Measurements from ENCODE around the gene ADAMTS6.

ADAMTS6 gene

GRCh38 chr5:65299861-65300260, 181.9 kb downstream of the ADAMTS6 start:
- FAIRE-seq (no peak), DNase-seq (ENCODE audit: extremely low spot score, insufficient read length, low read depth) (no peak)

GRCh38 chr5:65296067-65296466, 185.7 kb downstream of the ADAMTS6 start:
- DNase-seq (ENCODE audit: extremely low spot score, insufficient read length, low read depth), result no peak
- FAIRE-seq, result no peak

- FAIRE-seq, result no peak
Observed at GRCh38 chr5:65292196-65292595, 189.5 kb downstream of the ADAMTS6 start.

GRCh38 chr5:65290677-65291076, 191.0 kb downstream of the ADAMTS6 start:
- no peak for FAIRE-seq
- no peak for DNase-seq (ENCODE audit: extremely low spot score, insufficient read length, low read depth)

More at GRCh38 chr5:65292196-65292595, 189.5 kb downstream of the ADAMTS6 start:
- DNase-seq (ENCODE audit: extremely low spot score, insufficient read length, low read depth), result no peak

GRCh38 chr5:65288657-65289056, 193.1 kb downstream of the ADAMTS6 start:
- DNase-seq (ENCODE audit: extremely low spot score, insufficient read length, low read depth) (no peak), FAIRE-seq (no peak)

- no peak for FAIRE-seq
- DNase-seq (ENCODE audit: extremely low spot score, insufficient read length, low read depth), result no peak
Observed at GRCh38 chr5:65279603-65280002, 202.1 kb downstream of the ADAMTS6 start.

GRCh38 chr5:65276178-65276890, 205.4 kb downstream of the ADAMTS6 start:
- DNase-seq (ENCODE audit: extremely low spot score, insufficient read length, low read depth) (no peak), FAIRE-seq (no peak)

GRCh38 chr5:65271906-65272305, 209.8 kb downstream of the ADAMTS6 start:
- DNase-seq (ENCODE audit: extremely low spot score, insufficient read length, low read depth) (no peak), FAIRE-seq (no peak)

GRCh38 chr5:65268525-65268924, 213.2 kb downstream of the ADAMTS6 start:
- no peak for FAIRE-seq
- DNase-seq (ENCODE audit: extremely low spot score, insufficient read length, low read depth), result no peak

- DNase-seq (ENCODE audit: extremely low spot score, insufficient read length, low read depth) (no peak), FAIRE-seq (no peak)
Observed at GRCh38 chr5:65264420-65264819, 217.3 kb downstream of the ADAMTS6 start.

- DNase-seq (ENCODE audit: extremely low spot score, insufficient read length, low read depth) (no peak), FAIRE-seq (no peak)
Observed at GRCh38 chr5:65263321-65263720, 218.4 kb downstream of the ADAMTS6 start.

- DNase-seq (ENCODE audit: extremely low spot score, insufficient read length, low read depth) (no peak), FAIRE-seq (no peak)
Observed at GRCh38 chr5:65262649-65263059, 219.1 kb downstream of the ADAMTS6 start.

- no peak for DNase-seq (ENCODE audit: extremely low spot score, insufficient read length, low read depth)
- no peak for FAIRE-seq
Observed at GRCh38 chr5:65262096-65262495, 219.6 kb downstream of the ADAMTS6 start.

- FAIRE-seq (no peak), DNase-seq (ENCODE audit: extremely low spot score, insufficient read length, low read depth) (no peak)
Observed at GRCh38 chr5:65261499-65261898, 220.2 kb downstream of the ADAMTS6 start.

GRCh38 chr5:65255294-65255693, 226.4 kb downstream of the ADAMTS6 start:
- no peak for FAIRE-seq
- no peak for DNase-seq (ENCODE audit: extremely low spot score, insufficient read length, low read depth)

GRCh38 chr5:65252977-65253376, 228.7 kb downstream of the ADAMTS6 start:
- FAIRE-seq, result no peak
- no peak for DNase-seq (ENCODE audit: extremely low spot score, insufficient read length, low read depth)

GRCh38 chr5:65248896-65249295, 232.8 kb downstream of the ADAMTS6 start:
- no peak for DNase-seq (ENCODE audit: extremely low spot score, insufficient read length, low read depth)
- FAIRE-seq, result no peak

GRCh38 chr5:65247594-65247993, 234.1 kb downstream of the ADAMTS6 start:
- FAIRE-seq, result no peak
- no peak for DNase-seq (ENCODE audit: extremely low spot score, insufficient read length, low read depth)

- DNase-seq (ENCODE audit: extremely low spot score, insufficient read length, low read depth) (no peak), FAIRE-seq (no peak)
Observed at GRCh38 chr5:65246741-65247140, 235.0 kb downstream of the ADAMTS6 start.

- FAIRE-seq (no peak), DNase-seq (ENCODE audit: extremely low spot score, insufficient read length, low read depth) (no peak)
Observed at GRCh38 chr5:65244031-65244430, 237.7 kb downstream of the ADAMTS6 start.

- DNase-seq (ENCODE audit: extremely low spot score, insufficient read length, low read depth), result no peak
- no peak for FAIRE-seq
Observed at GRCh38 chr5:65243161-65243560, 238.6 kb downstream of the ADAMTS6 start.

- FAIRE-seq, result no peak
- no peak for DNase-seq (ENCODE audit: extremely low spot score, insufficient read length, low read depth)
Observed at GRCh38 chr5:65229841-65230240, 251.9 kb downstream of the ADAMTS6 start.
